ENCODE measurements around the gene MVD. TPM values are rescaled to one million over a fixed set of nuclear protein-coding genes. Genes with fewer than 3 reads are reported as not detected.
"Not testable (repeated sequence)": the region's sequence is repeated elsewhere in the genome, so short reads cannot be mapped to it uniquely, and the experiment has no call there.

Gene MVD
- total RNA-seq, 1 donor from 2014 or later, result 24.0 TPM

DNA sequence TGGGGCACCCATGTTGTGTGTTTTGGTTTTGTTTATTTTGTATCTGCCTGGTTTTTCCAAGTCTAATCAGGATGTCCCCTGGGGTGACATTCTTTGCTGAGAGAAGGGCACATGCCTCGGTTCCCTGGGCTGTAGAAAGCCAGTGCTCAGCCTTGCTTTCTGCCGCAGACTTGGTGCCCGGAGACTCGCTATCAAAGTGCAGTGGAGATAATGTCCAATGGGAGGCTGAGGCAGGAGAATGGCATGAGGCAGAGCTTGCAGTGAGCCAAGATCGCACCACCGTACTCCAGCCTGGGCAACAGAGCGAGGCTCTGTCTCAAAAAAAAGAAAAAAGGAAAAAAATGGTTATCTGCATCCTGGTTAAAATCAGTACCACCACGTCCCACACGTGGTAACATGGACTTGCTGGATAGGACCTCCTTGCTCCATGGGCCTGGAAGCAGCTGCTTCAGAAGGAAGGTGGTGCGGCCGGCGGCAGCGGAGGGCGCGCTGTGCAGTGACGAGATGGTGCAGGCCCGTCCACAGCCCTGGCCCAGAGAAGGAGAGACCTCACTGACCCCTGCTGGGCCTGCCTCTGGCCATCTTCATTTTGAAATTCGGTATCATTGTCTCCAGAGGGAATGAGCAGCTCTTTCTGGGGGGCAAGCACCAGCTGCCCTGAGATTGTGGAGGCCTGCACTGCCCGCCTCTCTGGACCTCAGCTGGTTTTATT lies 43.8 kb downstream of the MVD start:
- peak; percentile 40 for ATAC-seq
- DNase-seq (ENCODE audit: missing footprints), result no peak
- intact Hi-C loops (cut with DNase I), result no loop called here

- intact Hi-C loops (cut with DNase I), result no loop called here
- no peak for DNase-seq (ENCODE audit: missing footprints)
- peak; percentile 26 for ATAC-seq
Observed at GRCh38 chr16:88618182-88618955, 44.5 kb downstream of the MVD start.

GRCh38 chr16:88617268-88618031 lies 45.4 kb downstream of the MVD start:
- intact Hi-C loops (cut with DNase I), result no loop called here
- DNase-seq (ENCODE audit: missing footprints) (no peak), ATAC-seq (no peak)

- no peak for DNase-seq (ENCODE audit: missing footprints)
- ATAC-seq, result no peak
- intact Hi-C loops (cut with DNase I), result no loop called here
Observed at GRCh38 chr16:88616736-88617135, 46.2 kb downstream of the MVD start.

DNA sequence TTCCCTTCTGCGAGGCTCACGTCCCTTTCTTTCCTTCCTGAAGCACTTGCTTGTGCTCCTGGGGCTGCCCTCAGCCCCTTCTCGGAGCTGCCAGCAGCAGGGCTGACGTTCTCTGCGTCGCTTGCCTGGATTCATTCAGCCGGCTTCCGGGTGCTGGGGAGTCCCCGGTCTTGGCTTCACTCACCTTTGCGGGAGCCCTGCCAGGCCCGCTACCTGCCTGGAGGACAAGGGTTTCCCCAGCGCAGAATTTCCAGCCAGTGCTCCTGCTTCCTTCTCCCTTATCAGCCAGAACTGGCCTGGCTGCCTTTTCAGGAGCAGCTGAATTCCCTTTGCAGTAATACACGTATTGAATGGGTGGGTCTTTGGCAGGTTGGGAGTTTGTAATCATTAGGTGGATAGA lies 46.6 kb downstream of the MVD start:
- no peak for DNase-seq (ENCODE audit: missing footprints)
- intact Hi-C loops (cut with DNase I), result no loop called here
- no peak for ATAC-seq

DNA sequence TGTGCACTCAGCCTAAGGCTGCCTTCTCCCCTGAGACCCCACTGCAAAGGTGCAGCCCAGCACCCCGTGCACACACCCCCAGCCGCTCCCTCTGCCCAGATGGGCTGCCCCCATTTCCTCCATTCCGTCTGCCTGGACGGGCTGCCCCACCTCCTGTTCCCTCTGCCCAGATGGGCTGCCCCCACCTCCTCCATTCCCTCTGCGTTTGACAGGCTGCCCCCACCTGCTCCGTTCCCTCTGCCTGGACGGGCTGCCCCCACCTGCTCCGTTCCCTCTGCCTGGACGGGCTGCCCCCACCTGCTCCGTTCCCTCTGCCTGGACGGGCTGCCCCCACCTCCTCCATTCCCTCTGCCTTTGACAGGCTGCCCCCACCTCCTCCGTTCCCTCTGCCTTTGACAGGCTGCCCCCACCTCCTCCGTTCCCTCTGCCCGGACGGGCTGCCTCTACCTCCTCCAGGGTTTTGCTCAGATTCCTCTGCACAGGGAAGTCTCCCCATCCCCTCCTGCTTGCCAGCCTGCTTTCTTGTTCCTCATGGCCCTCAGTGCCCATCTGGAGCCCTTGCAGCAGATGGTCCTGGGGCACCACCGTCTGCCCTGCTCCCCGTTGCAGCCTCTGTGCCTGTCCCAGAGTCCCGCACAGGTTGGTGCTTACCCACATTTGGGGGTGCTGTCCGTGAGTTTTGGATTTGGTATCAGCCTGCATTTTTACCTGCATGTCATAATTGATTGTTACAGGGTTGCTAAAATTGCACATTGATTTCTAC lies 47.9 kb downstream of the MVD start:
- no peak for ATAC-seq
- intact Hi-C loops (cut with DNase I), result no loop called here
- no peak for DNase-seq (ENCODE audit: missing footprints)

- DNase-seq (ENCODE audit: missing footprints) (no peak), ATAC-seq (no peak)
- intact Hi-C loops (cut with DNase I), result no loop called here
Observed at GRCh38 chr16:88613911-88614817, 48.7 kb downstream of the MVD start.

GRCh38 chr16:88613293-88613692 lies 49.6 kb downstream of the MVD start:
- DNase-seq (ENCODE audit: missing footprints) (no peak), ATAC-seq (no peak)
- intact Hi-C loops (cut with DNase I), result no loop called here

DNA sequence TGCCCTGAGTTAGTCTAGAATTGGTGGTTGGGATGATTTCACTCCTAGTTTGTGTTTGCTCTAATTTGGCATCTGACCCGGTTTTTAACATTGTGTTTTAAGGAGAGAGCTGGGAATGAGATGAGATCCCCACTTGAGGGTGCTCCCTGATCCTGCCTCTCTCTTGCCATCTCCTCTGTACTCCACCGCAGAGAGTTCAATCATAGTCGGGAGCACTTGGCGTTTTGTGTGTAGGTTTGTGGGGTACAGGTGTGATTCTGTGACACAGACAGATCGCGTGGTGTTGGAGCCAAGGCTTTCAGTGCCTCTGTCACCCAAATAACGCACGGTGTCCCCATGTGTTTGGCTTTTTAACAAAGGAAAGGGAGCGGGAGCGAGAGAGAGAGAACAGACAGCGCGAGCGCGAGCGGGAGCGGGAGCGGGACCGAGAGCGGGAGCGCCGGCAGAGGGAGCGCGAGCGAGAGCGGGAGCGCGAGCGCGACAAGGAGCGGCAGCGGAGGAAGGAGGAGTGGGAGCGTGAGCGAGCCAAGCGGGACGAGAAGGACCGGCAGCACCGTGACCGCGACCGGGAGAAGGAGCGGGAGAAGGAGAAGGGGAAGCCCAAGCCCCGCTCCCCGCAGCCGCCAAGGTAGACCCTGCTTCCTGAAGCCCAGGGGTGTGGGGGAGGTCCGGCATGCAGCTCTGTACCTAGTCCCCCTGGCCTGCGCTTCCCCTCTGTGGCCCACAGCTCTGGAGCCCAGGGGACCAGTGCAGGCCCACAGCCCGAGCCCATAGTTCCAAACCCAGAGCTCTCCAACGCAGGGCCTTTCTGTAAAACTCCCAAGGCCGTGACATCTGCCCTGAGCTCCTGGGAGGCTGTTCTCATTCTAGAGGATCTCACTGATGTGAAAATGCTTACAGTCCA lies 51.7 kb downstream of the MVD start:
- DNase-seq (ENCODE audit: missing footprints) (no peak), ATAC-seq (no peak)
- intact Hi-C loops (cut with DNase I), result no loop called here

- no peak for DNase-seq (ENCODE audit: missing footprints)
- no peak for ATAC-seq
- intact Hi-C loops (cut with DNase I), result no loop called here
Observed at GRCh38 chr16:88610080-88610479, 52.8 kb downstream of the MVD start.

GRCh38 chr16:88609426-88609825 lies 53.5 kb downstream of the MVD start:
- DNase-seq (ENCODE audit: missing footprints); intact Hi-C loops (cut with DNase I); ATAC-seq: not testable (repeated sequence)

- intact Hi-C loops (cut with DNase I), result no loop called here
- no peak for DNase-seq (ENCODE audit: missing footprints)
- ATAC-seq, result no peak
Observed at GRCh38 chr16:88608076-88608475, 54.8 kb downstream of the MVD start.

DNA sequence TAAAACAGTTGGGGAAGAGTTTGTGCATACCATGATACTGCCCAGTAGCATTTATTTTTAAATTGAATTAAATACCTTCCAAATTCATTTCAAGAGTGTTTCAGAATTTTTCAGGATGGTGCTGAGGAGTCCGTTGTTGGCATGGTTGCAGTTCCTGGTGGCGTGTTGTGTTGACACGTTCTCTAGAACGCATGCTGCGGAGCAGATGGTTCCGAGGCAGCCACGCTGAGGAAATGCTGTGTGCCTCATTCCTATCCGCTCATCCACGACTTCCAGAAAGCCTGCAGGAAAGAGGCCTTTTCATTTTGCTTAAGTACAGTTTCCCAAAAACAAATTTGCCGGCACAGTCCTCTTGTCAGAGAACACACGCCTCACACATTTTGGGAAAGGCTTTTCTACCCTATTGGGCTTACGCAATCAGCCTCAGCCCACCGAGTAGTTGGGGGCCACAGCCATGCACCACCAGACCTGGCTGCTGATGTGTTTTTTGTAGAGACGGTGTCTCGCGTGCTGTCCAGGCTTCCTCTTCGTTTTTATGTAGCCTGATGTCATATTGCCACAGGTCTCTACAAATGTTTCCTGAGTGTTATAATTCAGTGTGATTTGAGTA lies 56.6 kb downstream of the MVD start:
- DNase-seq (ENCODE audit: missing footprints) (no peak), ATAC-seq (no peak)
- intact Hi-C loops (cut with DNase I), result no loop called here

GRCh38 chr16:88605186-88606147 lies 57.4 kb downstream of the MVD start:
- DNase-seq (ENCODE audit: missing footprints) (no peak), ATAC-seq (peak; percentile 66)
- intact Hi-C loops (cut with DNase I), result no loop called here

DNA sequence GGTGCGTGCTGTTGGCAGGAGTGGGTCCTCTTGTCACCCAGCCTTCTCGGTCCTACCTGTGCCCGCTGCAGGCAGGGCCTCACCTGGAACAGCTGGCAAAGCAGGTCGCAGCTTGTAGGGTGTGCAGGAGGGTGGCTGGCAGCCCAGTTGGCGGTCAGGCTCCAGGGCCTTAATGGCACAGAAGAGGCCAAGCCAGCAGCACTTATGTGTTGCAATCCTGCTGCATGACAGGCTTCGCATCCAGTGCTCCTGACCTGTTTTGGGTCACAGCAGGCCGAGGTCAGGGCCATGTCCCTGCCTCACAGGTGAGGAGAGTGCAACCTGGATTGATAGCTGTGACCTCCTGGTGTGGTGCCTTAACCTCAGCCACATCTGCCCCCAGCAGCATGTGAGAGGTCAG lies 60.8 kb downstream of the MVD start:
- ATAC-seq (no peak), DNase-seq (ENCODE audit: missing footprints) (no peak)
- intact Hi-C loops (cut with DNase I), result no loop called here
